ENCODE data around the gene MED9.
A peak's percentile ranks its signal among the peaks of the same experiment; 100 is the strongest.

MED9 gene

GRCh38 chr17:17527956-17528500 lies 51.2 kb downstream of the MED9 start:
- no peak for DNase-seq
- TF ChIP-seq GATA1 (IDR thresholded peaks at IDR 0.05; ENCODE audit: low read depth, low read length): no peak
- no peak for TF ChIP-seq POLR2A (IDR thresholded peaks at IDR 0.05; ENCODE audit: low read length)

GRCh38 chr17:17528696-17529652 lies 52.2 kb downstream of the MED9 start:
- no peak for TF ChIP-seq GATA1 (IDR thresholded peaks at IDR 0.05; ENCODE audit: low read depth, low read length)
- TF ChIP-seq POLR2A (IDR thresholded peaks at IDR 0.05; ENCODE audit: low read length): no peak
- DNase-seq: no peak

- no peak for TF ChIP-seq GATA1 (IDR thresholded peaks at IDR 0.05; ENCODE audit: low read depth, low read length)
- TF ChIP-seq POLR2A (IDR thresholded peaks at IDR 0.05; ENCODE audit: low read length): no peak
- no peak for DNase-seq
Measured at GRCh38 chr17:17531156-17531555, 54.4 kb downstream of the MED9 start.

GRCh38 chr17:17532991-17533390 lies 56.2 kb downstream of the MED9 start:
- DNase-seq: no peak
- no peak for TF ChIP-seq POLR2A (IDR thresholded peaks at IDR 0.05; ENCODE audit: low read length)
- TF ChIP-seq GATA1 (IDR thresholded peaks at IDR 0.05; ENCODE audit: low read depth, low read length): no peak

GRCh38 chr17:17533901-17534441 lies 57.2 kb downstream of the MED9 start:
- TF ChIP-seq GATA1 (IDR thresholded peaks at IDR 0.05; ENCODE audit: low read depth, low read length): no peak
- TF ChIP-seq POLR2A (IDR thresholded peaks at IDR 0.05; ENCODE audit: low read length): no peak
- no peak for DNase-seq

GRCh38 chr17:17535957-17536356 lies 59.2 kb downstream of the MED9 start:
- no peak for TF ChIP-seq POLR2A (IDR thresholded peaks at IDR 0.05; ENCODE audit: low read length)
- TF ChIP-seq GATA1 (IDR thresholded peaks at IDR 0.05; ENCODE audit: low read depth, low read length): no peak
- DNase-seq: no peak

- no peak for DNase-seq
- TF ChIP-seq POLR2A (IDR thresholded peaks at IDR 0.05; ENCODE audit: low read length) (no peak), GATA1 (IDR thresholded peaks at IDR 0.05; ENCODE audit: low read depth, low read length) (no peak)
Measured at GRCh38 chr17:17536702-17537101, 59.9 kb downstream of the MED9 start.

- DNase-seq: no peak
Measured at GRCh38 chr17:17537311-17538099, 60.7 kb downstream of the MED9 start.

GRCh38 chr17:17538417-17539391 lies 61.9 kb downstream of the MED9 start:
- TF ChIP-seq POLR2A (IDR thresholded peaks at IDR 0.05; ENCODE audit: low read length) (no peak), GATA1 (IDR thresholded peaks at IDR 0.05; ENCODE audit: low read depth, low read length) (no peak)
- DNase-seq: peak in 1 of 2 experiments; percentile 24

More at GRCh38 chr17:17537311-17538099, 60.7 kb downstream of the MED9 start:
- no peak for TF ChIP-seq POLR2A (IDR thresholded peaks at IDR 0.05; ENCODE audit: low read length)

GRCh38 chr17:17539591-17539990 lies 62.8 kb downstream of the MED9 start:
- no peak for DNase-seq
- no peak for TF ChIP-seq POLR2A (IDR thresholded peaks at IDR 0.05; ENCODE audit: low read length)
- TF ChIP-seq GATA1 (IDR thresholded peaks at IDR 0.05; ENCODE audit: low read depth, low read length): no peak

GRCh38 chr17:17540278-17540906 lies 63.6 kb downstream of the MED9 start:
- TF ChIP-seq GATA1 (IDR thresholded peaks at IDR 0.05; ENCODE audit: low read depth, low read length) (no peak), POLR2A (IDR thresholded peaks at IDR 0.05; ENCODE audit: low read length) (no peak)
- DNase-seq: no peak

GRCh38 chr17:17540935-17541639 lies 64.3 kb downstream of the MED9 start:
- no peak for DNase-seq
- TF ChIP-seq POLR2A (IDR thresholded peaks at IDR 0.05; ENCODE audit: low read length) (no peak), GATA1 (IDR thresholded peaks at IDR 0.05; ENCODE audit: low read depth, low read length) (no peak)

All from erythroblast (primary cell).